ENCODE measurements around the gene FAM124A. TPM values are rescaled to one million over a fixed set of nuclear protein-coding genes. Genes with fewer than 3 reads are reported as not detected.

The FAM124A gene, protein sequence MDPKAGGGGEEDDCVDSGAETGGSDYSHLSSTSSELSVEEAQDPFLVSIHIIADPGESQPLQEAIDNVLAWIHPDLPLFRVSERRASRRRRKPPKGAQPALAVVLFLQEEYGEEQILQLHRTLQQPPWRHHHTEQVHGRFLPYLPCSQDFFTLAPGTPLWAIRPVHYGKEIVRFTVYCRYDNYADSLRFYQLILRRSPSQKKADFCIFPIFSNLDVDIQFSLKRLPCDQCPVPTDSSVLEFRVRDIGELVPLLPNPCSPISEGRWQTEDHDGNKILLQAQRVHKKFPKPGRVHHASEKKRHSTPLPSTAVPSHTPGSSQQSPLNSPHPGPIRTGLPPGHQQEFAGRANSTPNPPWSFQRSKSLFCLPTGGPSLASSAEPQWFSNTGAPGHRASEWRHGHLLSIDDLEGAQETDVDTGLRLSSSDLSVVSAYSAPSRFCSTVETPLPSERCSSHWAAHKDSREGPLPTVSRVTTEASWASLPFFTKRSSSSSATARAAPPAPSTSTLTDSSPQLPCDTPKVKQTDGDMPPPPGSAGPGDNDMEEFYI
- 0.29 and 1.8 TPM in 2 replicates for total RNA-seq

DNA sequence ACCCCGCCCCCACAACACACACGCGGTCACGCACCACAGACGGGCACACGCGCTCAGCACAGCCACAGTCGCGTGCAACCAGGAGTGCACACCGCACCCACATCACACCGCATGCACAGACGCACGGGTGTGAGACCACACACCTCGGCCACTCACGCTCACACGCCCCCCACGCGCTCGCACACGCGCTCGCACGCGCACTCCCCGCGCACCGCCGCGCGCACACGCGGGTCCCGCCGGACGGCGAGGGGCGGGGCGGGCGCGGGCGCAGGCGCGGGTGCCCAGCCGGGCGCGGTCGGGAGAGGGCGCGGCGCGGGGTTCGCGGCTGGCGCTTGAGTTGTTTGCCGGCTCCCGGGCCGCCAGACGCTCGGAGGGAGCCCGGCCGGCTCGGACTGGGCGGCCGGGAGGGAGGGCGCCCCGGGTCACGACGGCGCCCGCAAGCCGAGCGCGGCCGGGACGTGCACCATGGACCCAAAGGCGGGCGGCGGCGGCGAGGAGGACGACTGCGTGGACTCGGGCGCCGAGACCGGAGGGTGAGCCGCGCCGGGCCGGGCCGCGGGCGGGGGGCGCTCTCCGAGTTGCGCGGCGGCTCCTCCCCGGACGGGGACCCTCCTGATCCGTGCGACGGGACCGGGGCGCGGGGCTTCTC lies at the start of gene FAM124A:
Gene FAM124A (plus strand): TSS at position 362 of the 649 bp plus-strand sequence. CDS start 104 bp downstream, at position 466.

Other genes with a start within 250 kb of the FAM124A start
- not detected in 2 replicates for gene C13orf42, start 111.1 kb upstream of the FAM124A start, total RNA-seq
- not detected in 2 replicates for gene SERPINE3, start 117.3 kb downstream of the FAM124A start, total RNA-seq
- 55.2 and 62.5 TPM in 2 replicates for gene INTS6, start 230.6 kb downstream of the FAM124A start, total RNA-seq